ENCODE results near the gene STX16. TPM values are rescaled to one million over a fixed set of nuclear protein-coding genes. Genes with fewer than 3 reads are reported as not detected.

STX16 gene
- total RNA-seq, result 98.0 TPM

GRCh38 chr20:58650776-58651558, at the start of gene STX16:
Gene STX16 (plus strand): TSS chr20:58651283. CDS start chr20:58652007, 724 bp downstream.

GRCh38 chr20:58692579-58693225, 41.6 kb downstream of the STX16 start, which contains the start of gene NPEPL1:
Gene NPEPL1 (plus strand): TSS chr20:58692800. CDS start chr20:58692901, 101 bp downstream.

Other genes with a start within 250 kb of the STX16 start
- gene APCDD1L, start 135.9 kb upstream of the STX16 start, total RNA-seq, result 5.1 TPM
- gene NPEPL1, start 41.5 kb downstream of the STX16 start, total RNA-seq, result 36.2 TPM
- gene GNAS-AS1, start 199.6 kb downstream of the STX16 start, total RNA-seq, result 1.8 TPM
- 781 TPM for gene GNAS, start 201.4 kb downstream of the STX16 start, total RNA-seq

All from camera-type eye (tissue), 1 donor.